Measurements from ENCODE around the gene SDC3. TPM values are rescaled to one million over a fixed set of nuclear protein-coding genes. Genes with fewer than 3 reads are reported as not detected.

SDC3 gene
- total and polyA plus RNA-seq, 2 of the 8 experiments (the other 6 are each of a cell fraction or from before 2014, with no cell fraction given) = 7.0 to 27.0 TPM

DNA sequence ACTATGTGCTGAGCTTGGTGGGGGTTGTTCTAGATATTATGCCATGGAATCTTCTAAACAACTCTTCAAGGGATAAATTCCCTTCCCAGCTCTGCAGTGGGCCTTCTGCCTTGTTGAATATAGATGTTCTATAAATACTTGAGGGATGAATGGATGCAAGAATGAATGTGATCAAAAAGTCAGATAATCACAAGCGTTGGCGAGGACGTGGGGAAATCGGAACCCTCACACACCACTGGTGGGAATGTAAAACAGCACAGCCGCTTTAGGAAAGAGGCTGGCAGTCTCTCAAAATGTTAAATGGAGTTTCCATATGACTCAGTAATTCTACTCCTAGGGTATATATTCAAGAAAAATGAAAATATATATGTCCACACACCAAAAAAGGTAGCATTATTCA is 19.0 kb downstream of the SDC3 start:
- Histone ChIP-seq H3K27ac (ENCODE audit: low read depth, low read length) (no peak overlapping the region), H3K23ac (ENCODE audit: insufficient read length) (no peak overlapping the region), H3K4me2 (ENCODE audit: insufficient read depth in 1 of 2, low read depth in 2 of 2, low read length in 2 of 2) (no peak overlapping the region), H2BK120ac (replicated peaks; ENCODE audit: low read depth, low read length) (no peak overlapping the region), H2BK15ac (ENCODE audit: low read length) (no peak overlapping the region), H3K23me2 (ENCODE audit: low read depth, low read length) (peaks cover 6% of the 10 kb centered on the region; the same call in 1 of the 2 replicates), H3K14ac (ENCODE audit: insufficient read length) (no peak overlapping the region), H3K36me3 (ENCODE audit: control insufficient read depth in 2 of 4, insufficient read depth in 4 of 4, low read length in 3 of 4) (no peaks in the 10 kb centered on the region), H2AFZ (ENCODE audit: low read length) (no peak overlapping the region), H4K8ac (ENCODE audit: extremely low read depth, insufficient read depth, low read length) (no peak overlapping the region; the same call in 1 of the 2 replicates), H3K9me3 (ENCODE audit: insufficient read depth in 2 of 2, low read depth in 1 of 2, low read length in 1 of 2) (no peaks in the 10 kb centered on the region), H3K4ac (replicated peaks; ENCODE audit: insufficient read length, low read depth, low read length) (no peak overlapping the region), H4K91ac (replicated peaks; ENCODE audit: insufficient read length, low read length) (no peak overlapping the region), H4K20me1 (replicated peaks in 1 of 2; ENCODE audit: control insufficient read depth in 1 of 2, insufficient read depth in 2 of 2, low read length in 2 of 2) (peaks cover 0 to 18% of the 10 kb centered on the region in 2 experiments), H3K79me1 (ENCODE audit: low read depth, low read length) (peaks cover 4% of the 10 kb centered on the region), H3K4me3 (ENCODE audit: extremely low read depth in 1 of 4, insufficient read depth in 2 of 4, low read depth in 3 of 4, low read length in 4 of 4) (no peak overlapping the region), H2BK5ac (ENCODE audit: low read depth, low read length) (no peak overlapping the region), H3K56ac (replicated peaks; ENCODE audit: insufficient read length, low read depth, low read length) (no peak overlapping the region), H2BK12ac (ENCODE audit: low read depth, low read length) (no peak overlapping the region), H3K18ac (ENCODE audit: extremely low read depth, low read length) (no peak overlapping the region), H2BK20ac (ENCODE audit: low read length) (no peak overlapping the region), H3K9ac (replicated peaks in 1 of 4; ENCODE audit: extremely low read depth in 1 of 4, low read depth in 3 of 4, low read length in 3 of 4) (no peak overlapping the region), H3K27me3 (replicated peaks in 1 of 4; ENCODE audit: control insufficient read depth in 3 of 4, extremely low read depth in 1 of 4, insufficient read depth in 3 of 4, low read length in 3 of 4) (peaks cover 0 to 2% (median 0%) of the 10 kb centered on the region in 4 experiments; a peak in 1 of 7 replicates), H4K5ac (ENCODE audit: insufficient read length, low read depth, low read length) (no peak overlapping the region), H3K4me1 (replicated peaks in 1 of 4; ENCODE audit: control insufficient read depth in 3 of 4, insufficient read depth in 4 of 4, low read length in 3 of 4) (peaks cover 9 to 27% (median 17%) of the 10 kb centered on the region in 4 experiments), H2AK5ac (ENCODE audit: low read depth, low read length) (no peak overlapping the region), H3K79me2 (ENCODE audit: control insufficient read depth in 1 of 2, insufficient read depth in 2 of 2, low read length in 2 of 2) (no peaks in the 10 kb centered on the region; a peak in 1 of 4 replicates)
- FAIRE-seq (no peak), DNase-seq (ENCODE audit: low read depth in 1 of 2, low spot score in 2 of 2) (no peak)
- ChIA-PET CTCF (ENCODE audit: partially characterized antibody) (interaction anchor here (0.7 to 2.4 kb wide), 6 partner anchors 9 to 809 kb away, joined by 3 to 9 read pairs (median 3); no protein-coding TSS in a partner anchor), POLR2A (ENCODE audit: partially characterized antibody) (interaction anchor here (1.2 to 1.8 kb wide), 3 partner anchors 9 to 36 kb away, joined by 4 to 6 read pairs (median 5); no protein-coding TSS in a partner anchor)
- TF ChIP-seq EZH2 (IDR thresholded peaks at IDR 0.05; ENCODE audit: low read depth, low read length, severe bottlenecking) (no peak), FOSL1 (IDR thresholded peaks at IDR 0.05; ENCODE audit: insufficient read depth, low read depth, low read length) (no peak), BRCA1 (IDR thresholded peaks at IDR 0.05; ENCODE audit: low read depth, low read length) (no peak), SAP30 (IDR thresholded peaks at IDR 0.05; ENCODE audit: insufficient read depth, insufficient replicate concordance, low read length) (no peak), GTF2F1 (IDR thresholded peaks at IDR 0.05; ENCODE audit: borderline replicate concordance, low read depth, low read length) (no peak), CBX8 (IDR thresholded peaks at IDR 0.05; ENCODE audit: borderline replicate concordance, low read depth, low read length) (no peak), HDAC6 (IDR thresholded peaks at IDR 0.05; ENCODE audit: low read depth, low read length) (no peak), JUND (IDR thresholded peaks at IDR 0.05; ENCODE audit: low read length) (no peak), ZNF274 (IDR thresholded peaks at IDR 0.05; ENCODE audit: borderline replicate concordance, extremely low read depth, low read length) (no peak)
- TF ChIP-seq, protein P1, sequence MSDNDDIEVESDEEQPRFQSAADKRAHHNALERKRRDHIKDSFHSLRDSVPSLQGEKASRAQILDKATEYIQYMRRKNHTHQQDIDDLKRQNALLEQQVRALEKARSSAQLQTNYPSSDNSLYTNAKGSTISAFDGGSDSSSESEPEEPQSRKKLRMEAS (IDR thresholded peaks at IDR 0.05) = no peak
- WGBS, 2 experiments (ENCODE audit: extremely low coverage in 1 of 2, insufficient coverage in 1 of 2, insufficient read length in 1 of 2, insufficient replicate concordance in 2 of 2, low coverage in 1 of 2, low lambda C conversion rate in 2 of 2, missing lambda C conversion rate in 1 of 2) = 96% methylated on average over 5 of the region's 5 CpGs; no CpG with 5 or more reads in 1 of the 2 experiments
